Liver (tissue), 9 donors: ENCODE data around the gene CCDC86. TPM values are rescaled to one million over a fixed set of nuclear protein-coding genes. Genes with fewer than 3 reads are reported as not detected.

Experiments
- DNase-seq: peaks from one replicate; pipeline ENCODE4 v3.0.0-alpha.2; 2017; ENCODE audit warnings: low spot score
- H3K27ac ChIP-seq, 2 donors: one replicate each; pipeline ENCODE4 v1.7.0; 2013; ENCODE audit warnings: inconsistent platforms in 2 of 2, low read length in 2 of 2, control low read depth in 1 of 2, low read depth in 1 of 2, mild to moderate bottlenecking in 1 of 2
- H3K27me3 ChIP-seq, 4 donors: one replicate each; pipeline versions ENCODE4 v1.6.1 to v1.7.0; 2013; ENCODE audit warnings: low read length in 3 of 4, inconsistent platforms in 1 of 4, mild to moderate bottlenecking in 1 of 4, moderate library complexity in 1 of 4; ENCODE audit not compliant: control insufficient read depth in 4 of 4, insufficient read depth in 4 of 4
- H3K36me3 ChIP-seq, 4 donors: one replicate each; pipeline versions ENCODE4 v1.6.1 to v1.7.0; 2013; ENCODE audit warnings: low read length in 3 of 4, mild to moderate bottlenecking in 3 of 4, low read depth in 1 of 4, moderate library complexity in 1 of 4; ENCODE audit not compliant: control insufficient read depth in 4 of 4, insufficient read depth in 3 of 4
- H3K4me1 ChIP-seq, 4 donors: one replicate each; pipeline versions ENCODE4 v1.6.1 to v1.7.0; 2013; ENCODE audit warnings: low read length in 3 of 4, mild to moderate bottlenecking in 3 of 4, moderate library complexity in 1 of 4; ENCODE audit not compliant: control insufficient read depth in 4 of 4, insufficient read depth in 4 of 4
- H3K4me3 ChIP-seq, 3 donors: one replicate each; pipeline versions ENCODE4 v1.6.1 to v1.7.0; 2013; ENCODE audit warnings: low read length in 3 of 3, control low read depth in 1 of 3, low read depth in 1 of 3, mild to moderate bottlenecking in 1 of 3
- H3K9ac ChIP-seq, 2 donors: one replicate each; pipeline ENCODE4 v1.7.0; 2013; ENCODE audit warnings: low read length in 2 of 2, mild to moderate bottlenecking in 2 of 2, moderate library complexity in 2 of 2, control low read depth in 1 of 2, low read depth in 1 of 2
- H3K9me3 ChIP-seq, 4 donors: one replicate each; pipeline versions ENCODE4 v1.6.1 to v1.7.0; 2013; ENCODE audit warnings: low read length in 3 of 4; ENCODE audit not compliant: control insufficient read depth in 4 of 4
- ATF3 ChIP-seq: IDR thresholded peaks from 2 replicates; pipeline ENCODE4 v1.6.1; 2016; ENCODE audit warnings: antibody characterized with exemption
- CTCF ChIP-seq: fragments of 150-350 bp; IDR thresholded peaks from 2 replicates; pipeline ENCODE4 v1.5.1; 2017; ENCODE audit warnings: improper control_type of control experiment, low read depth, low read length; ENCODE audit not compliant: missing input control
- EGR1 ChIP-seq, 2 donors: IDR thresholded peaks; 2 replicates each; pipeline ENCODE4 v1.6.1; 2016 to 2018; ENCODE audit warnings: antibody characterized with exemption in 2 of 2, low read depth in 2 of 2
- FOXA2 ChIP-seq: IDR thresholded peaks from 2 replicates; pipeline ENCODE4 v1.6.1; 2016; ENCODE audit warnings: antibody characterized with exemption
- GABPA ChIP-seq, 2 donors: IDR thresholded peaks in 1 of 2; conservative IDR thresholded peaks in 1 of 2; 2 replicates each; pipeline ENCODE4 v1.6.1; 2016; ENCODE audit warnings: antibody characterized with exemption in 2 of 2, mild to moderate bottlenecking in 1 of 2, moderate library complexity in 1 of 2
- HNF4A ChIP-seq, 2 donors: conservative IDR thresholded peaks; 2 replicates each; pipeline ENCODE4 v1.6.1; 2016; ENCODE audit warnings: antibody characterized with exemption in 2 of 2, mild to moderate bottlenecking in 2 of 2
- HNF4G ChIP-seq: IDR thresholded peaks from 2 replicates; pipeline ENCODE4 v1.6.1; 2016; ENCODE audit warnings: antibody characterized with exemption
- JUND ChIP-seq, 2 donors: IDR thresholded peaks; 2 replicates each; pipeline ENCODE4 v1.6.1; 2016; ENCODE audit warnings: antibody characterized with exemption in 2 of 2
- MAX ChIP-seq: IDR thresholded peaks from 2 replicates; pipeline ENCODE4 v1.6.1; 2016; ENCODE audit warnings: antibody characterized with exemption
- RAD21 ChIP-seq, 2 donors: IDR thresholded peaks; 2 replicates each; pipeline ENCODE4 v1.6.1; 2016; ENCODE audit warnings: antibody characterized with exemption in 2 of 2, mild to moderate bottlenecking in 2 of 2
- REST ChIP-seq: IDR thresholded peaks from 2 replicates; pipeline ENCODE4 v1.6.1; 2016; ENCODE audit warnings: antibody characterized with exemption, mild to moderate bottlenecking
- RXRA ChIP-seq, 2 donors: IDR thresholded peaks; 2 replicates each; pipeline ENCODE4 v1.6.1; 2017 to 2018; ENCODE audit warnings: antibody characterized with exemption in 2 of 2, mild to moderate bottlenecking in 1 of 2
- SP1 ChIP-seq: IDR thresholded peaks from 2 replicates; pipeline ENCODE4 v1.6.1; 2018; ENCODE audit warnings: antibody characterized with exemption, mild to moderate bottlenecking
- TAF1 ChIP-seq: conservative IDR thresholded peaks from 2 replicates; pipeline ENCODE4 v1.6.1; 2016; ENCODE audit warnings: antibody characterized with exemption, mild to moderate bottlenecking
- YY1 ChIP-seq: IDR thresholded peaks from 2 replicates; pipeline ENCODE4 v1.6.1; 2016; ENCODE audit warnings: antibody characterized with exemption, mild to moderate bottlenecking
- ZBTB33 ChIP-seq: IDR thresholded peaks from 2 replicates; pipeline ENCODE4 v1.6.1; 2016; ENCODE audit warnings: antibody characterized with exemption
- WGBS: extraction: QIAGEN DNeasy Blood & Tissue Kit; methylation state at CpG from one replicate; pipeline ENCODE4 v1.1.7; 2013; 5-methylcytosine and 5-hydroxymethylcytosine counted together
- polyA plus RNA-seq, 2 donors: library from polyadenylated mRNA; stranded (reverse) in 1 of 2; unstranded in 1 of 2; fragments of 200-250 nt in 1 of 2; fragments of >200 nt in 1 of 2; fragmentation: Nextera tagmentation in 1 of 2; extraction: Ambion mirVana in 1 of 2; gene quantifications; one replicate each; pipeline versions ENCODE4 v1.2.1 to v1.2.3, GENCODE V29; 2013 to 2015
- total RNA-seq, 2 donors: library from RNA; depleted of rRNA; stranded (reverse); fragments of >200 nt; gene quantifications; one replicate each; pipeline ENCODE4 v1.2.3, GENCODE V29; 2014
- donor health status: healthy.
- donor health status: healthy.
- donor health status: healthy.
- donor health status: healthy.
- donor health status: healthy.

Gene CCDC86
- total and polyA plus RNA-seq, 4 donors = 5.0 to 9.4 (median 5.7) TPM

GRCh38 chr11:60872124-60872960 lies 30.4 kb downstream of the CCDC86 start:
- H3K4me1 ChIP-seq = peaks cover 0 to 8% (median 4%) of the 10 kb centered on the region in 4 donors
- 92% methylated on average over 6 of the region's 6 CpGs for WGBS
- no peak overlapping the region for H3K27ac ChIP-seq
- H3K9ac ChIP-seq = no peak overlapping the region
- H3K9me3 ChIP-seq = no peaks in the 10 kb centered on the region
- H3K27me3 ChIP-seq = no peaks in the 10 kb centered on the region
- no peak for DNase-seq
- TF ChIP-seq RXRA (IDR thresholded peaks at IDR 0.05) = peak; percentile 58 to 76
- no peak for TF ChIP-seq YY1
- no peak for TF ChIP-seq HNF4A (conservative IDR thresholded peaks at IDR 0.05)
- TF ChIP-seq RAD21 (IDR thresholded peaks at IDR 0.05) = no peak
- no peak overlapping the region for H3K4me3 ChIP-seq
- H3K36me3 ChIP-seq = no peaks in the 10 kb centered on the region

- Histone ChIP-seq H3K9me3 (no peaks in the 10 kb centered on the region), H3K4me1 (peaks cover 0 to 8% (median 4%) of the 10 kb centered on the region in 4 donors), H3K27me3 (no peaks in the 10 kb centered on the region), H3K4me3 (no peak overlapping the region), H3K27ac (no peak overlapping the region), H3K36me3 (no peaks in the 10 kb centered on the region), H3K9ac (no peak overlapping the region)
- DNase-seq = no peak
- WGBS = 76% methylated on average over 16 of the region's 16 CpGs
- TF ChIP-seq HNF4G (no peak), FOXA2 (no peak), MAX (no peak), RXRA (IDR thresholded peaks at IDR 0.05) (no peak), HNF4A (conservative IDR thresholded peaks at IDR 0.05) (no peak), SP1 (no peak), GABPA (IDR thresholded peaks at IDR 0.05 in 1 of 2, conservative IDR thresholded peaks at IDR 0.05 in 1 of 2) (no peak), REST (no peak), CTCF (no peak), ZBTB33 (no peak), JUND (IDR thresholded peaks at IDR 0.05) (no peak), EGR1 (IDR thresholded peaks at IDR 0.05; ENCODE audit: low read depth in 2 of 2) (no peak), ATF3 (no peak), TAF1 (no peak)
Measured at GRCh38 chr11:60872961-60873524, 31.1 kb downstream of the CCDC86 start.
